Ramos (cell line): ENCODE results near the gene GALK2.
"Not testable (repeated sequence)": the region's sequence is repeated elsewhere in the genome, so short reads cannot be mapped to it uniquely, and the experiment has no call there.

Experiments used
- in situ Hi-C: fragments of 300-500 bp; cut with MboI; formaldehyde crosslinking; loops from one replicate; pipeline ENCODE4 v1.14.3; 2022; ENCODE audit warnings: low sequenced_read_pairs; ENCODE audit not compliant: unreplicated experiment

Gene GALK2

GRCh38 chr15:49323207-49323606 is 153.2 kb downstream of the GALK2 start:
- in situ Hi-C loops, result no loop called here

- in situ Hi-C loops, result no loop called here
These were observed 157.9 kb downstream of the GALK2 start for GRCh38 chr15:49327927-49328326.

- in situ Hi-C loops, result no loop called here
These were observed 158.9 kb downstream of the GALK2 start for GRCh38 chr15:49328941-49329340.

- in situ Hi-C loops, result no loop called here
These were observed 160.1 kb downstream of the GALK2 start for GRCh38 chr15:49330166-49330565.

GRCh38 chr15:49331442-49331841 is 161.4 kb downstream of the GALK2 start:
- in situ Hi-C loops, result no loop called here

GRCh38 chr15:49331951-49332350 is 161.9 kb downstream of the GALK2 start:
- in situ Hi-C loops, result no loop called here

GRCh38 chr15:49339656-49340055 is 169.6 kb downstream of the GALK2 start:
- in situ Hi-C loops, result no loop called here

GRCh38 chr15:49343546-49343945 is 173.5 kb downstream of the GALK2 start:
- in situ Hi-C loops, result no loop called here

GRCh38 chr15:49354439-49354838 is 184.4 kb downstream of the GALK2 start:
- in situ Hi-C loops, result not testable (repeated sequence)

- in situ Hi-C loops, result no loop called here
These were observed 191.3 kb downstream of the GALK2 start for GRCh38 chr15:49361370-49361769.

GRCh38 chr15:49366496-49366895 is 196.4 kb downstream of the GALK2 start:
- in situ Hi-C loops, result no loop called here

GRCh38 chr15:49370782-49371181 is 200.7 kb downstream of the GALK2 start:
- in situ Hi-C loops, result no loop called here

GRCh38 chr15:49372366-49372765 is 202.3 kb downstream of the GALK2 start:
- in situ Hi-C loops, result no loop called here

- in situ Hi-C loops, result no loop called here
These were observed 209.9 kb downstream of the GALK2 start for GRCh38 chr15:49379996-49380395.

GRCh38 chr15:49380912-49381311 is 210.9 kb downstream of the GALK2 start:
- in situ Hi-C loops, result no loop called here
